HCT116 (cell line): ENCODE measurements around the gene COL5A1. TPM values are rescaled to one million over a fixed set of nuclear protein-coding genes. Genes with fewer than 3 reads are reported as not detected.

Experiments
- ATAC-seq: fragments of 200-7000 bp; cut with Tn5 transposase; 2 replicates; pipeline ENCODE4 v1.9.1; 2020; ENCODE audit warnings: mild to moderate bottlenecking, moderate library complexity
- BruUV-seq: library from RNA; stranded (reverse); fragments of 400-500 nt; replicated peaks from 2 replicates; lab custom pipeline; 2021; lab: Mats Ljungman, UMichigan
- CTCF ChIA-PET: fragments of 300-600 bp; sonication (Branson Sonifier 250); formaldehyde crosslinking; loops from one replicate; lab custom pipeline; 2021; ENCODE audit warnings: antibody characterized with exemption; lab: Charles Lee
- POLR2A ChIA-PET: fragments of 300-600, 350-600 bp; sonication (Branson Sonifier 250); formaldehyde crosslinking; loops from one replicate; lab custom pipeline; 2021; ENCODE audit warnings: antibody characterized with exemption; lab: Charles Lee
- RAD21 ChIA-PET, 2 experiments: fragments of 300-600 bp; sonication (Branson Sonifier 250); formaldehyde crosslinking; loops; one replicate each; lab custom pipeline; 2023; ENCODE audit warnings: low total read pairs in 2 of 2; ENCODE audit not compliant: uncharacterized antibody in 2 of 2, unreplicated experiment in 2 of 2, low non-redundant PET in 1 of 2; lab: Charles Lee
- DNase-seq: peaks from one replicate; pipeline ENCODE4 v3.0.0-alpha.2; 2010; ENCODE audit warnings: low read depth, low spot score
- H2AFZ ChIP-seq: fragments of 200-600 bp; shearing (Covaris generic), sonication (generic); 2 replicates; pipeline ENCODE4 v1.6.1; 2017; ENCODE audit warnings: low read depth, mixed run types, mixed read lengths, antibody characterized with exemption, low read length; ENCODE audit not compliant: poor library complexity, severe bottlenecking
- H3K27ac ChIP-seq: 2 replicates; pipeline ENCODE4 v1.5.1; 2012; ENCODE audit warnings: low read depth, low read length
- H3K27me3 ChIP-seq: fragments of 200-600 bp; sonication (generic); 2 replicates; pipeline ENCODE4 v1.6.1; 2016; ENCODE audit warnings: mixed run types, low read length, mixed read lengths; ENCODE audit not compliant: insufficient read depth
- H3K36me3 ChIP-seq, 2 experiments: fragments of 200-500 bp in 1 of 2; fragments of 200-600 bp in 1 of 2; sonication (Bioruptor generic) in 1 of 2; sonication (generic) in 1 of 2; 2 replicates each; pipeline versions ENCODE4 v1.5.1 to v1.6.1; 2014 to 2016; ENCODE audit warnings: low read length in 2 of 2, inconsistent platforms in 1 of 2, mixed read lengths in 1 of 2, mixed run types in 1 of 2; ENCODE audit not compliant: insufficient read depth in 2 of 2, control insufficient read depth in 1 of 2
- H3K4me1 ChIP-seq, 2 experiments: fragments of 200-600 bp in 1 of 2; sonication (generic) in 1 of 2; 2 replicates each; pipeline versions ENCODE4 v1.5.1 to v1.6.1; 2012 to 2017; ENCODE audit warnings: low read length in 2 of 2, inconsistent platforms in 1 of 2, mild to moderate bottlenecking in 1 of 2, mixed read lengths in 1 of 2, mixed run types in 1 of 2, moderate library complexity in 1 of 2; ENCODE audit not compliant: insufficient read depth in 2 of 2, control insufficient read depth in 1 of 2
- H3K4me2 ChIP-seq: fragments of 200-600 bp; sonication (generic); 2 replicates; pipeline ENCODE4 v1.6.1; 2017; ENCODE audit warnings: mixed run types, low read length, mixed read lengths
- H3K4me3 ChIP-seq, 2 experiments: fragments of 200-600 bp in 1 of 2; sonication (generic) in 1 of 2; replicated peaks in 1 of 2; 2 replicates each; pipeline ENCODE4 v1.5.1; 2011 to 2016; ENCODE audit warnings: low read length in 2 of 2, control low read depth in 1 of 2, low read depth in 1 of 2, mild to moderate bottlenecking in 1 of 2, mixed read lengths in 1 of 2, mixed run types in 1 of 2
- H3K79me2 ChIP-seq: fragments of 200-600 bp; sonication (generic); 2 replicates; pipeline ENCODE4 v1.6.1; 2017; ENCODE audit warnings: mild to moderate bottlenecking, mixed run types, low read length, moderate library complexity, mixed read lengths; ENCODE audit not compliant: insufficient read depth
- H3K9ac ChIP-seq: fragments of 200-600 bp; sonication (generic); 2 replicates; pipeline ENCODE4 v1.6.1; 2016; ENCODE audit warnings: low read length, mixed read lengths
- H3K9me2 ChIP-seq: fragments of 200-600 bp; sonication (generic), shearing (Covaris generic); 2 replicates; pipeline ENCODE4 v1.6.1; 2017; ENCODE audit warnings: mixed run types, mild to moderate bottlenecking, moderate library complexity; ENCODE audit not compliant: insufficient read depth
- H3K9me3 ChIP-seq, 2 experiments: fragments of 200-500 bp in 1 of 2; fragments of 200-600 bp in 1 of 2; sonication (Bioruptor generic) in 1 of 2; sonication (generic) in 1 of 2; 2 replicates each; pipeline ENCODE4 v1.6.1; 2014 to 2017; ENCODE audit warnings: low read length in 2 of 2, mixed read lengths in 2 of 2, inconsistent platforms in 1 of 2, low read depth in 1 of 2, mild to moderate bottlenecking in 1 of 2, mixed run types in 1 of 2, moderate library complexity in 1 of 2; ENCODE audit not compliant: control insufficient read depth in 1 of 2, insufficient read depth in 1 of 2
- H4K20me1 ChIP-seq: fragments of 200-600 bp; sonication (generic), shearing (Covaris generic); 2 replicates; pipeline ENCODE4 v1.6.1; 2017; ENCODE audit warnings: mixed run types, mild to moderate bottlenecking, moderate library complexity; ENCODE audit not compliant: insufficient read depth
- EGR1 ChIP-seq: IDR thresholded peaks from 2 replicates; pipeline ENCODE4 v1.6.1; 2012; ENCODE audit warnings: low read depth
- EZH2phosphoT487 ChIP-seq: fragments of 200-600 bp; IDR thresholded peaks from 2 replicates; pipeline ENCODE4 v1.6.1; 2018; ENCODE audit warnings: antibody characterized with exemption, borderline replicate concordance
- JUND ChIP-seq: IDR thresholded peaks from 2 replicates; pipeline ENCODE4 v1.6.1; 2012
- POLR2A ChIP-seq: IDR thresholded peaks from 2 replicates; pipeline ENCODE4 v1.7.0; 2011; ENCODE audit warnings: borderline replicate concordance; ENCODE audit not compliant: insufficient read depth, insufficient read length; ENCODE audit errors: extremely low read depth
- POLR2AphosphoS5 ChIP-seq: IDR thresholded peaks from 2 replicates; pipeline ENCODE4 v1.6.1; 2011; ENCODE audit warnings: mild to moderate bottlenecking, low read depth, low read length, moderate library complexity
- RAD21 ChIP-seq: IDR thresholded peaks from 2 replicates; pipeline ENCODE4 v1.6.1; 2012; ENCODE audit warnings: low read depth, mild to moderate bottlenecking
- SIN3A ChIP-seq: IDR thresholded peaks from 2 replicates; pipeline ENCODE4 v1.6.1; 2012; ENCODE audit warnings: low read depth
- SP1 ChIP-seq: IDR thresholded peaks from 2 replicates; pipeline ENCODE4 v1.6.1; 2012; ENCODE audit warnings: low read depth
- TCF7L2 ChIP-seq: IDR thresholded peaks from 2 replicates; pipeline ENCODE4 v1.7.0; 2011; ENCODE audit warnings: borderline replicate concordance, inconsistent platforms; ENCODE audit not compliant: insufficient read depth, insufficient read length; ENCODE audit errors: extremely low read depth
- ZFX ChIP-seq: fragments of 450-650 bp; IDR thresholded peaks from 2 replicates; pipeline ENCODE4 v1.6.1; 2017
- intact Hi-C: fragments of 100-400 bp; cut with micrococcal nuclease; formaldehyde crosslinking; loops from 2 replicates; pipeline ENCODE4 v1.10.0; 2022
- total RNA-seq: library from RNA; stranded (reverse); gene quantifications from one replicate; pipeline ENCODE4 v1.2.1, GENCODE V29; 2021; ENCODE audit not compliant: unreplicated experiment

The COL5A1 gene
- total RNA-seq, 1 experiment from 2014 or later = 0.30 TPM

DNA sequence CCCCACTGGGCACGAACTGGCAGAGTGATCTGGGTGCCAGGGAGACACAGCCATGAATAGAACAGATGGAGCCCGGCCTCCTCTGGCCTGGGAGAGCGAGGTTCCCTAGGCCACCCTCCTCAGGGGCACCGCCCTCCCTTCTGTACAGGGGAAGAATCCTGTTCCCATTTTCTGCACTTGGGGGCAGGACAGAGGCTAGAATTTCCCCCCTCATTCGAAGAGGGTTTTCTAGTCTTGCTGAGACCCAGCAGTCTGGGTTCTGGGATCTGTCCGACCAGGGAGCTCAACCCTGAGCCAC is 52.7 kb downstream of the COL5A1 start:
- H3K9me3 ChIP-seq = no peaks in the 10 kb centered on the region
- TF ChIP-seq SIN3A = no peak
- no peak for TF ChIP-seq JUND
- no peak for TF ChIP-seq EGR1
- no peak for TF ChIP-seq ZFX
- TF ChIP-seq EZH2phosphoT487 = no peak
- no peak for TF ChIP-seq TCF7L2
- no peak for TF ChIP-seq POLR2AphosphoS5
- TF ChIP-seq RAD21 = no peak
- TF ChIP-seq POLR2A = no peak
- TF ChIP-seq, all 23 proteins: peak for 0
- peaks cover 0 to 2% of the 10 kb centered on the region in 2 experiments; a peak in 1 of 4 replicates for H3K4me1 ChIP-seq
- no peak overlapping the region for H3K9ac ChIP-seq
- ChIA-PET CTCF (no interaction called here), RAD21 (no interaction called here), POLR2A (no interaction called here)
- H2AFZ ChIP-seq = no peak overlapping the region
- no peaks in the 10 kb centered on the region for H3K27me3 ChIP-seq
- no peak overlapping the region for H3K4me3 ChIP-seq
- DNase-seq (no peak), ATAC-seq (no peak)
- intact Hi-C loops = loop anchor here (10.0 kb wide), 1 partner anchor 290 kb away; no protein-coding TSS in a partner anchor
- H3K36me3 ChIP-seq = no peaks in the 10 kb centered on the region
- no peaks in the 10 kb centered on the region for H4K20me1 ChIP-seq
- no peaks in the 10 kb centered on the region for H3K79me2 ChIP-seq
- BruUV-seq = no TSS peak
- H3K4me2 ChIP-seq = no peak overlapping the region
- no peak overlapping the region for H3K27ac ChIP-seq
- H3K9me2 ChIP-seq = no peaks in the 10 kb centered on the region

DNA sequence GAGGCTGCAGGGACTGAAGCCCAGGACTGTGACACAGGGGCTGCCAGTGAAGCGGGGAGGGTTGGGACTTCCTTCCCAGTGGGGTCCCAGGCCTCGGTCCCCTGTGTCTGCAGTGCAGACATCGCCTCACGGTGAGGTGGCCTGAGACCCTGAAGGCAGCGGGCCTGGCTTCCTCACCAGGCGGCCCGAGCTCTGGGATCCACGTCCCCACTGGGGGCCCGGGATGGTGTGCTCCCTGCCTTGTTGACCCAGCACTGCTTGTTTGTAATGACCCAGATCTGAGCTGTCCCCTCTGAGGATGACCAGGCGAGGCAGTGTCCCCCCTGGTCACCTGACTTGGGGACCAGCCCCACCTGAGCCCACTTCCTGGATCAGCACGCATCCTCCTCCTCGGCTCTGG is 53.1 kb downstream of the COL5A1 start:
- ATAC-seq = no peak
- no peaks in the 10 kb centered on the region for H3K27me3 ChIP-seq
- BruUV-seq = no TSS peak
- H4K20me1 ChIP-seq = no peaks in the 10 kb centered on the region
- H2AFZ ChIP-seq = no peak overlapping the region
- H3K9me3 ChIP-seq = no peaks in the 10 kb centered on the region
- no peak overlapping the region for H3K4me3 ChIP-seq
- H3K9ac ChIP-seq = no peak overlapping the region
- peaks cover 0 to 2% of the 10 kb centered on the region in 2 experiments; a peak in 1 of 4 replicates for H3K4me1 ChIP-seq
- no peaks in the 10 kb centered on the region for H3K36me3 ChIP-seq
- intact Hi-C loops = loop anchor here (5.0 to 10.0 kb wide), 2 partner anchors 247 to 290 kb away; no protein-coding TSS in a partner anchor
- H3K4me2 ChIP-seq = no peak overlapping the region
- ChIA-PET POLR2A (no interaction called here), RAD21 (no interaction called here), CTCF (no interaction called here)
- TF ChIP-seq JUND = no peak
- no peak for TF ChIP-seq EGR1
- TF ChIP-seq SP1 = no peak
- H3K79me2 ChIP-seq = no peaks in the 10 kb centered on the region
- no peak overlapping the region for H3K27ac ChIP-seq
- H3K9me2 ChIP-seq = no peaks in the 10 kb centered on the region
- DNase-seq = no peak
